ENCODE results near the gene ULK4.

ULK4 gene

DNA sequence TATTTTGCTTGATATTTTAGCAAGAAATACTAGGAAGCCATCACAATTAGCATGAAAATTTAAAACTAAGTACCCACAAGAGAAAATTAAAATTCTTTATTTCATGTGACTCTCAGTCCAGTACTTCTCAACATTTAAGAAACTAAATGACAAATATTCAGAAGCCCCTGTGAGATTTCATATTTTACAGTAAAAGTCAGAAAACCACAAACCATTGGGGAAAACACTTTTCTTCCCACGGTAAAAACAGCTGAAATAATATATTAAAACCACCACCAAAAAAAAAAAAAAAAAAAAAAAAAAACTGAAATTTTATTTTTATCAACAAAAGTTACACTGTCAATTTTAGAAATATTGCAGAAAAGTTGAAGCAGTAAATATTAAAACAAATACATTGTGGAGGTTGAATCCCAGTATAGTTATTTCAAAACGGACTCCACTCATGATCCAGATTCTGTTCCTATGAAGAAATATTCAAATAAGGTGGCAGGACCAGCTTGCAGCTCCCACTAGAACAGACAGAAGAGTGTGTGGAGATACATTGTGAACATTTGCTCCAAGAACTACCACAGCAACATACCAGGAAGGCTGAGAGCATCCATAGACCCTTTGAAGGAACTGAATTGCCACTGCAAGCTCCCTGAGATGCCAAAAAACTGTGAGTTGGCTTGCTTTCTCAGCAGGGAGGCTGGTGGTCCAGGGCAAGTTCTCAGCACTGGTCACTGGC is 454.4 kb downstream of the ULK4 start:
- no peak for TF ChIP-seq L3MBTL2 (conservative IDR thresholded peaks at IDR 0.05)
- TF ChIP-seq ELF4 (IDR thresholded peaks at IDR 0.05): no peak
- TF ChIP-seq FOXM1 (IDR thresholded peaks at IDR 0.05; ENCODE audit: borderline replicate concordance): no peak
- no peak for TF ChIP-seq TARDBP (IDR thresholded peaks at IDR 0.05)
- TF ChIP-seq CTBP1 (IDR thresholded peaks at IDR 0.05; ENCODE audit: borderline replicate concordance): no peak
- TF ChIP-seq ARNT (IDR thresholded peaks at IDR 0.05): no peak
- CTCF ChIA-PET: no interaction called here
- POLR2A ChIA-PET: no interaction called here
- DNase-seq (ENCODE audit: extremely low spot score): no peak

DNA sequence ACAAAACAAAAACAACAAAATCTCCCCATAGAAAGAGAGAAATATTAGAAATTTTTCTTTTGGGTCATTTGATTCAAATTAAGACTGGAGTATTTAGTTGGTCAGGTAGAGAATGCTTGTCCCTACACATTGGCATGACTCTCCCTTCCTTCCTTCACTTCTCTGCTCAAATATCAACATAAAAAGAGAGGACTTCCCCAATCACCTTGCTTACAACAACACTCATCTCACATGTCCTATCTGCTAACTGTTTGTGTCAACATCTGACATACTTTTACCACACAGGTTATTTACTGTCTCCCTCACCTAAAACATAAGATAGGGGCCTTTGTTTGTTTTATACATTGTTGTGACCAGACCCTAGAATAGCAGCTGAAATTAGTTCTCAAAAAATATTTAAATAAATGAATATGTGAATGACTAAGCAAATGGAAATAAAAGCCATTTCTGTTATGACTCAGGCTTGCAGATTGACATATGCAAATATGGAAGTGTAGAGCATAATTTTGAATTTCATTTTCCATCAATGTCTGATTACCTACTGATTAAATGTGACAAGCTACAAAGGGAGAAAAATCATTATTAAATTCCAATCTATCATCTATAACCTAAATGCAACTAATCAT is 457.8 kb downstream of the ULK4 start:
- POLR2A ChIA-PET: no interaction called here
- DNase-seq (ENCODE audit: extremely low spot score): no peak
- CTCF ChIA-PET: no interaction called here
- no peak for TF ChIP-seq L3MBTL2 (conservative IDR thresholded peaks at IDR 0.05)
- no peak for TF ChIP-seq ARNT (IDR thresholded peaks at IDR 0.05)
- TF ChIP-seq FOXK2 (IDR thresholded peaks at IDR 0.05): no peak
- no peak for TF ChIP-seq HDGF (IDR thresholded peaks at IDR 0.05; ENCODE audit: borderline replicate concordance)
- no peak for TF ChIP-seq NFRKB (IDR thresholded peaks at IDR 0.05)
- no peak for TF ChIP-seq TARDBP (IDR thresholded peaks at IDR 0.05)
- no peak for TF ChIP-seq FOXM1 (IDR thresholded peaks at IDR 0.05; ENCODE audit: borderline replicate concordance)
- TF ChIP-seq LEF1 (IDR thresholded peaks at IDR 0.05; ENCODE audit: borderline replicate concordance): no peak
- TF ChIP-seq FOXA1 (IDR thresholded peaks at IDR 0.05): no peak
- no peak for TF ChIP-seq SP1 (IDR thresholded peaks at IDR 0.05)
- TF ChIP-seq CTBP1 (IDR thresholded peaks at IDR 0.05; ENCODE audit: borderline replicate concordance): no peak
- TF ChIP-seq ZNF384 (IDR thresholded peaks at IDR 0.05): no peak
- TF ChIP-seq, protein P1, sequence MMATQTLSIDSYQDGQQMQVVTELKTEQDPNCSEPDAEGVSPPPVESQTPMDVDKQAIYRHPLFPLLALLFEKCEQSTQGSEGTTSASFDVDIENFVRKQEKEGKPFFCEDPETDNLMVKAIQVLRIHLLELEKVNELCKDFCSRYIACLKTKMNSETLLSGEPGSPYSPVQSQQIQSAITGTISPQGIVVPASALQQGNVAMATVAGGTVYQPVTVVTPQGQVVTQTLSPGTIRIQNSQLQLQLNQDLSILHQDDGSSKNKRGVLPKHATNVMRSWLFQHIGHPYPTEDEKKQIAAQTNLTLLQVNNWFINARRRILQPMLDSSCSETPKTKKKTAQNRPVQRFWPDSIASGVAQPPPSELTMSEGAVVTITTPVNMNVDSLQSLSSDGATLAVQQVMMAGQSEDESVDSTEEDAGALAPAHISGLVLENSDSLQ (IDR thresholded peaks at IDR 0.05): no peak
- TF ChIP-seq SUZ12 (IDR thresholded peaks at IDR 0.05): no peak

DNA sequence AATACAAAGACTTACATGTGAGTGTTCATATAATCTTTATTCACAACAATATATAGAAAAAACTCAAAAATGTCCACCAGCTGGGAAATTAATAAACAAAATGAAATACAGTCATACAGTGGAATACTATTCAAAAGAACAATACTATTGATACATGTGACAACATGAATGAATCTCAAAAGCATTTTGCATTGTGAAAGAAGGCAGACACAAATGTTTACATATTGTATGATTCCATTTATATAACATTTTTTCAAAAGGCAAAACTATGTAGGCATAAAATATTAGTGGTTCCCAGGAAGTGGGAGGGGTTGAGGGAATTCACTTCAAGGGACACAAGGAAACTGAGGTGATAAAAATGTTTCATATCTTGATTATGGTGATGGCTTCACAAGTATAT is 459.4 kb downstream of the ULK4 start:
- DNase-seq (ENCODE audit: extremely low spot score): no peak
- ChIA-PET CTCF (no interaction called here), POLR2A (no interaction called here)
- no peak for TF ChIP-seq SP1 (IDR thresholded peaks at IDR 0.05)
- no peak for TF ChIP-seq ZNF384 (IDR thresholded peaks at IDR 0.05)
- TF ChIP-seq TARDBP (IDR thresholded peaks at IDR 0.05): no peak
- TF ChIP-seq ELF4 (IDR thresholded peaks at IDR 0.05): no peak
- no peak for TF ChIP-seq HDGF (IDR thresholded peaks at IDR 0.05; ENCODE audit: borderline replicate concordance)
- no peak for TF ChIP-seq L3MBTL2 (conservative IDR thresholded peaks at IDR 0.05)

DNA sequence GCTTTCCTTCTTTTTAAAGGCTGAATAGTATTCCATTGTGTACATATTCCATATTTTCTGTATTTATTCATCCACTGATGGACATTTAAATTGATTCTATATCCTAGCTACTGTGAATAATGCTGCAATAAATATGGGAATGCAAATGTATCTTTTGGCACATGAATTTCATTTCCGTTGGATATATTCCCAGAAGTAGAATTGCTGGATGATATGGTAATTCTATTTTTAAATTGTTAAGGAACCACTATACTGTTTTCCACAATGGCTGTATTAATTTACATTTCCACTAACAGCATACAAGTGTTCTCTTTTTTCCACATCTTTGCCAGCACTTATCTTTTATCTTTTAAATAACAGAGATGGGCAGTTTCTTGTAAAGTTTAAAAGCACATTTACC is 459.9 kb downstream of the ULK4 start:
- TF ChIP-seq HDGF (IDR thresholded peaks at IDR 0.05; ENCODE audit: borderline replicate concordance) (no peak), FOXK2 (IDR thresholded peaks at IDR 0.05) (no peak), ZNF384 (IDR thresholded peaks at IDR 0.05) (no peak), NFRKB (IDR thresholded peaks at IDR 0.05) (no peak), LEF1 (IDR thresholded peaks at IDR 0.05; ENCODE audit: borderline replicate concordance) (no peak), L3MBTL2 (conservative IDR thresholded peaks at IDR 0.05) (no peak), FOXA1 (IDR thresholded peaks at IDR 0.05) (no peak), ARNT (IDR thresholded peaks at IDR 0.05) (no peak)
- no peak for DNase-seq (ENCODE audit: extremely low spot score)
- POLR2A ChIA-PET: no interaction called here
- CTCF ChIA-PET: no interaction called here

DNA sequence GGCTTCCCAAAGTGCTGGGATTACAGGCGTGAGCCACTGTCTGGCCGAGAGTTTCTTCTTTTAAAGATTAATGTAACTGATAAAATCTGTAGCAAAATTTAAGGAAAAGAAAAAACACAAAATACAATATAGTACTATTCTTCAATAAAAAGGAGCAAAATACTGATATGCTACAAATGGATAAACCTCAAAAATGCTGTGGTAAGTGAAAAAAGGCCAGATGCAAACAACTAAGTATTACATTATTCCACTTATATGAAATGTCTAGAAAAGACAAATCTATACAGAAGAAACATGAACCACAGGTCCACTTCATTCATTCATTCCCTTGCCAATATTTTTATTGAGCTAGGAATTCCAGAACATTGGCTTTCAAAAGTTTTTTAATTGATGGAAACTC is 463.1 kb downstream of the ULK4 start:
- TF ChIP-seq NFRKB (IDR thresholded peaks at IDR 0.05) (no peak), FOXM1 (IDR thresholded peaks at IDR 0.05; ENCODE audit: borderline replicate concordance) (no peak), SP1 (IDR thresholded peaks at IDR 0.05) (no peak), HDGF (IDR thresholded peaks at IDR 0.05; ENCODE audit: borderline replicate concordance) (no peak), L3MBTL2 (conservative IDR thresholded peaks at IDR 0.05) (no peak), FOXA1 (IDR thresholded peaks at IDR 0.05) (no peak)
- TF ChIP-seq, protein P1 (IDR thresholded peaks at IDR 0.05): no peak
- no peak for DNase-seq (ENCODE audit: extremely low spot score)
- CTCF ChIA-PET: no interaction called here
- POLR2A ChIA-PET: no interaction called here

DNA sequence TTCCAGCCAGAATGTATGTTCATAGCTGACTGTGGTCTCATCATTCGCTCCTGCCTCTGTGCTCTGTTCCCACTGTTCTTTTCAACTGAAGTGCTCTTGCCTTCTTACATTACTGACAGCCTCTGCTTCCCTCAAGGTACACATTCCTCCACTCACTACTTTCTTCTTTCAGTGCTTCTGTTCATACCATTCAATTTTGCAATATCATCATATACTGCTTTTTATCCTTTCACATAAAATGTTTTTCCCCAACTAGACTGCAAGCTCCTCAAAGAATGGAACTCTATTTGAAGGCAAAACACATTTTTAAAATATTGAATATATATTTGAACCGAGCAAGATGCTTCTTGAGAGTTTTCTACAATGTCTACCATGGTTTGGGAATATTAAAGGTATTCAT is 471.5 kb downstream of the ULK4 start:
- no peak for DNase-seq (ENCODE audit: extremely low spot score)
- CTCF ChIA-PET: no interaction called here
- no peak for TF ChIP-seq FOXA1 (IDR thresholded peaks at IDR 0.05)
- no peak for TF ChIP-seq HDGF (IDR thresholded peaks at IDR 0.05; ENCODE audit: borderline replicate concordance)
- no peak for TF ChIP-seq L3MBTL2 (conservative IDR thresholded peaks at IDR 0.05)
- no peak for TF ChIP-seq NFRKB (IDR thresholded peaks at IDR 0.05)
- no peak for TF ChIP-seq FOXM1 (IDR thresholded peaks at IDR 0.05; ENCODE audit: borderline replicate concordance)
- TF ChIP-seq, protein P1 (IDR thresholded peaks at IDR 0.05): no peak
- TF ChIP-seq BHLHE40 (IDR thresholded peaks at IDR 0.05; ENCODE audit: borderline replicate concordance): no peak
- TF ChIP-seq FOXK2 (IDR thresholded peaks at IDR 0.05): no peak
- no peak for TF ChIP-seq CTBP1 (IDR thresholded peaks at IDR 0.05; ENCODE audit: borderline replicate concordance)
- no peak for TF ChIP-seq ZNF384 (IDR thresholded peaks at IDR 0.05)
- POLR2A ChIA-PET: no interaction called here
